GM18951 (cell line): Measurements from ENCODE around the gene MAPK1.
"Not testable (repeated sequence)": the region's sequence is repeated elsewhere in the genome, so short reads cannot be mapped to it uniquely, and the experiment has no call there.

ENCODE experiments used
- POLR2A ChIP-seq: IDR thresholded peaks from 4 replicates; pipeline ENCODE4 v1.6.1; 2011; ENCODE audit warnings: mild to moderate bottlenecking; ENCODE audit not compliant: insufficient read length, insufficient read depth; ENCODE audit errors: extremely low read depth
- in situ Hi-C: fragments of 300-500 bp; cut with MboI; formaldehyde crosslinking; loops from one replicate; pipeline ENCODE4 v1.12.0; 2022; ENCODE audit warnings: low sequenced_read_pairs, mixed read lengths, inconsistent platforms; ENCODE audit not compliant: unreplicated experiment

MAPK1 gene

DNA sequence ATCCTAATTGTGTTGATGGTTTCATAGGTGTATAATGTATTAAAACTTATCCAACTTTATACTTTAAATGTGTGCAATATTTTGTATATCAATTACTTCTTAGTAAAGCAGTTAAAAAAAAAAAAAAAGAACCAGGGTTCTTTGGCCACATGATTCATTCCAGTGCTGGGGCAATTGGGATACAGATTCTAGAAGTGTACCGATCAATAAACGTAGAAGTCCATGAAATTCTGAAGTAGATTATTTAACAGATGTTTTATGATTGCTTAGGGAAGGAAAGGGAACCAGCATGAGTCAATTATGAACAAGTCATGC lies 51.0 kb downstream of the MAPK1 start:
- in situ Hi-C loops, result no loop called here
- TF ChIP-seq POLR2A, result no peak

DNA sequence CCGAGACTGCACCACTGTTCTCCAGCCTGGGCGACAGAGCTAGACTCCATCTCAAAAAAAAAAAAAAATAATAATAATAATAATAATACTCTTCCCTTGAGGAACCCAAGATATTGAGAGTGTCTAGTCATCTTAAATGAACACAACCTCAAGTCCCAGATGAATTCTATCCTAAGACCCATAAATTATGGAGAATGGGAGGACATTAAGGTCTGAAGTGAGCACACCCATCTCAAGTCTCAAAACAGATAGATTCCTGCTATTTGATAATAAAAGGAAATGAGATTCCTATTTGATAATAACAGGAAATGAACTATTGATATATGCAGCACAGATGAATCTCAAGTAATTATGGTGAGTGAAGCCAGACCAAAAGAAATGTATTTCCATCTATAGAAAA lies 51.5 kb downstream of the MAPK1 start:
- in situ Hi-C loops, result no loop called here
- TF ChIP-seq POLR2A, result no peak

DNA sequence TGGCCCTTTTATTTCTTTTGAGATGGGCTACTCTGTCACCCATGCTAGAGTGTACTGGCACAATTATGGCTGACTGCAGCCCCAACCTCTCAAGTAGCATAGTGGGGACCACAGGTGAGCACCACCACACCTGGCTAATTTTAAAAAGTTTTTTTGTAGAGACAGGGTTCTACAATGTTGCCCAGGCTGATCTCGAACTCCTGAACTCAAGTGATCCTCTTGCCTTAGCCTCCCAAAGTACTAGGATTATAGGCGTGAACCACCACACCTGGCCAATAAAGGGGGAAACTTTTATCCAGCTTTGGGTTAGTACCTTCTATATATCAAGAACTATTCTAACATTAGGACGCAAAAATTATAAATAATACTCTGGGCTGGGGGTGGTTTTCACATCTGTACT lies 52.1 kb downstream of the MAPK1 start:
- no peak for TF ChIP-seq POLR2A
- in situ Hi-C loops, result no loop called here

DNA sequence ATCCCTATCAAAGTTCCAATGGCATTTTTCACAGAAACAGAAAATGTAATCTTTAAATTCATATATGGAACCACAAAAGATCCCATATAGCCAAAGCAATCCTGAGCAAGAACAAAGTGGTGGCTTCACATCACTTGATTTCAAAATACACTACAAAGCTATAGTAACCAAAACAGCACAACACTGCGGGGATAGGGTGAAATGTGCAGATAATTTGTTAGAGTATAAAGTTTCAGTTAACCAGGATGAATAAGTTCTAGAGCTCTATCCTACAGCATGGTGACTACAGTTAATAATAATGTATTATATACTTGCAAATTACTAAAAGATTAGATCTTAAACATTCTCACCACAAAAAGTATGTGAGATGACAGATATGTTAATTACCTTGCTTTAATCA lies 55.5 kb downstream of the MAPK1 start:
- TF ChIP-seq POLR2A, result no peak
- in situ Hi-C loops, result no loop called here

DNA sequence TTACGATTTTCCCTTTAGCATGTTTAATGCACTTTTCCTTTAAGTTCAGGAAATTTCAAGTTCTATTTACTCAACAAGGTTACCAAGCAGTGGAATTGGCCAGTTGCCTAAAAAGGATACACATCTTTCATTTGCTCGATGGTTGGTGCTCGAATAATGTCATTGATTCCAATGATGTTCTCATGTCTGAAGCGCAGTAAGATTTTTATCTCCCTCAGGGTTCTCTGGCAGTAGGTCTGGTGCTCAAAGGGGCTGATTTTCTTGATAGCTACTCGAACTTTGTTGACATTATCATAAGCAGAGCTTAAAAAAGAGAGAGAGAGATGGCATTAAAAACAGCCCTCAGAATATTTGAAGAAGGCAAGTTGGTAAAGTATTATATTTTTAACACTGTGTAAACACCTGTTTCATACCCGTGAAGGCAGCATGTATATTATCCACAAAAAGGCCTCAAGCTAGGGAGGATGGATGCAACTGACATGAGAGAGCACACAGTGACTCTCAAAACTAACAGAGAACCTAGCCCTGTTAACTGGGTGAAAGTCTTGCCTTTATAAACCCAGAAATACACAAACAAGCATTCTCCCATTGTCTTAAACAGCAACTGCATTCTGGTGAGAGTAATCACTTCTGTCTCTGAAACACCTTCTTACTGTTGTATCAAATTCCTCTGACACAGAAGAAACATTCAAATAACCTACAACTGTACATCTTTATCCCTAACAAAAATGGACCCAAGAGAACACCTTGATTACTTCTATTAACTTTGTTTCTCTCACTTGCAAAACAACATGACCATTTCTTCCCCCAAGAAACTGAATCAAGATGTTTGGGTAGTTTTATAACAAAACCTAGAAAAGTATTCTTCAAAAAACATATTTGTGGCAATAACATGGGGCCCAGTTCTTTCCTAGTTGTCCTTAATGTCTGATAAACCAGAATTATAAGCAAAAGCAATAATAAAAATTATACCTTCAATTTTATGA lies 59.6 kb downstream of the MAPK1 start:
- in situ Hi-C loops, result no loop called here
- TF ChIP-seq POLR2A, result no peak

DNA sequence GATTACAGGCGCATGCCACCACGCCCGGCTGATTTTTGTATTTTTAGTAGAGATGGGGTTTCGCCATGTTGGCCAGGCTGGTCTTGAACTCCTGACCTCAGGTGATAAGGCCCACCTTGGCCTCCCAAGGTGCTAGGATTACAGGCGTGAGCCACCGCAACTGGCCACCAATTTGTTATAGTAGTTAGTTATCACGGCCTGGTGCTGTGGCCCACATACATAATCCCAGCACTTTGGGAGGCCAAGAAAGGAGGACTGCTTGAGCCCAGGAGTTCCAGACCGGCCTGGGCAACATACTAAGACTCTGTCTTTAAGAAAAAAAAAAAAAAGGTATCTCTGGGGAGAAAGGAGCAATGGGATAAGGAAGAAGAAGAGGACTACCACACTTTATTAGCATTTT lies 62.1 kb downstream of the MAPK1 start:
- in situ Hi-C loops, result not testable (repeated sequence)

DNA sequence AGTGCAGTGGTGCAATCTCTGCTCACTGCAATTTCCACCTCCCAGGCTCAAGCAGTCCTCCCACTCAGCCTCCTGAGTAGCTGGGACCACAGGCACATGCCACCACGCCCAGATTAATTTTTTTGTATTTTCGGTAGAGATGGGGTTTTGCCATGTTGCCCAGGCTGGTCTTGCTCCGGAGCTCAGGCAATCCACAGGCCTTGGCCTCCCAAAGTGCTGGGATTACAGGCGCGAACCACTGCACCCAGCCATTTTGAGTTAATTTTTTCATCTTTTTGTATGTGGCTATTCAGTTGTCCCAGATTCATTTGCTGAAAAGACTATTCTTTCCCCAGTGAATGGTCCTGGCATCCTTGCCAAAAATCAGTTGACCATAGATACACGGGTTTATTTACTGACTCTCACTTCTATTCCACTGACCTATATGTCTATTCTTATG lies 63.6 kb downstream of the MAPK1 start:
- in situ Hi-C loops, result no loop called here
- no peak for TF ChIP-seq POLR2A

DNA sequence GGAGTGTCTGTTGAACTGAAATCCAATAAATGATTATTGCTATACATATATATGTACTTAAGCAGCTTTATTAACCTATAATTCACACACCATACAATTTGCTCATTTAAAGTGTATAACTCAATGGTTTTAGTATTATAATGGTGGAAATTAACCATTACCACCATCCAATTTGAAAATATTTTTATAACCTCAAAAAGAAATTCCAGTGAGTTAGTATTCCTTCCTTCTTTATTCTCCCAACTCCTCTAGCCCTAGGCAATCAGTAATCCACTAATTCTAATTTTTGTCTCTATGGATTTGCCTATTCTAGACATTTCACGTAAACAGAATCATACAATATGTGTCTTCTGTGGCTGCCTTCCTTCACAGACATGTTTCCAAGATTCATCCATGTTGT lies 64.8 kb downstream of the MAPK1 start:
- in situ Hi-C loops, result no loop called here
- TF ChIP-seq POLR2A, result no peak

DNA sequence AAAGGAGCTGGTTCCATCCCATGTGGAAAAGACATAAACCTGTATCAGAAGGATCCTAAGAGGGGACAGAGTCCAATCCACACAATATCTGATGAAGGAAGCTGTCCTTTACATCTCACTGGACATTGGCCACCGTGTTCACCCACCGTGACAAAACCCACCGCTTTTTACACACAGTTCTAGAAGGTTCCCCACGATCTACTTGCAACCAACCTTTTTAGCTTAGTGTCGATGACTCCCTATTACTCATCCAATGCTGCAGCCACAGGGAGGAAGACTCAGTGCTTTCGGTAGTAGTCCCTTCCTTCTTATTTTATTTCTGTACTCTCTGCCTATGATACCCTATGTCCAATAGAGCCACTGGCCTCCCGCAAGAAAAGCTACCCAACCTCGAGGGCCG lies 65.4 kb downstream of the MAPK1 start:
- no peak for TF ChIP-seq POLR2A
- in situ Hi-C loops, result no loop called here

DNA sequence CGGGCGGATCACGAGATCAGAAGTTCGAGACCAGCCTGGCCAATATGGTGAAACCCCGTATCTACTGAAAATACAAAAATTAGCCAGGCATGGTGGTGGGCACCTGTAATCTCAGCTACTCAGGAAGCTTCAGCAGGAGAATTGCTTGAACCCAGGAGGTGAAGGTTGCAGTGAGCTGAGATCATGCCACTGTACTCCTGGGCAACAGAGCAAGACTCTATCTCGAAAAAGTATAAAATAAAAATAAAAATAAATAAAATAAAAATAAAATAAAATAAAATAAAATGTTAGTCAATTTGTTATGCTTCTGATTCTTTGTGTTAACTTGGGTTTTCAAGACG lies 66.2 kb downstream of the MAPK1 start:
- in situ Hi-C loops, result not testable (repeated sequence)

DNA sequence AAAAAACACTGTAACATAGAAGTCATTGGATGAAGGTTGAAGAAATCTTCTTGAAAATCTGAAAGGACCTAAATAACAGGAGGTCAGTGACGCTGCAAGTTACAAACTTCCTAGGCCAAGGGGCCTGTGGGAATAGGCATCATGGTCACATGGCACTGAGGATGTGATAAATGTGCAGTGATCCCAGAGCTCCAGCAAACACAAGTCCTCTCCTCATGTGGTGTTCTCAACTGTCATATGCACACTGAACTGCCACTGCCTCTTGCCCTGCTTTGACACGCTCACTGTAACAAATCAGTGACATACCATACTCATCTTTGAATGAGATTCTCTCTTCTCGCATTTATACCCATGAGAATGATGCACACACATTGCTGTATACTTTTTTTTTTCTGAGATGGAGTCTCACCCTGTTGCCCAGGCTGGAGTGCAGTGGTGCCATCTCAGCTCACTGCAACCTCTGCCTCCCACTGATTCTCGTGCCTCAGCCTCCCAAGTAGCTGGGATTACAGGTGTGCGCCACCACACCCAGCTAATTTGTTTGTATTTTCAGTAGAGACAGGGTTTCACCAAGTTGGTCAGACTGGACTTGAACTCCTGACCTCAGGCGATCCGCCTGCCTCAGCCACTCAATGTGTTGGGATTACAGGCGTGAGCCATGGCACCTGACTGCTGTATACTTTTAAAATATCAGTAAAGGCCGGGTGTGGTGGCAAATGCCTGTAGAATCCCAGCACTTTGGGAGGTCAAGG lies 66.7 kb downstream of the MAPK1 start:
- no peak for TF ChIP-seq POLR2A
- in situ Hi-C loops, result no loop called here

DNA sequence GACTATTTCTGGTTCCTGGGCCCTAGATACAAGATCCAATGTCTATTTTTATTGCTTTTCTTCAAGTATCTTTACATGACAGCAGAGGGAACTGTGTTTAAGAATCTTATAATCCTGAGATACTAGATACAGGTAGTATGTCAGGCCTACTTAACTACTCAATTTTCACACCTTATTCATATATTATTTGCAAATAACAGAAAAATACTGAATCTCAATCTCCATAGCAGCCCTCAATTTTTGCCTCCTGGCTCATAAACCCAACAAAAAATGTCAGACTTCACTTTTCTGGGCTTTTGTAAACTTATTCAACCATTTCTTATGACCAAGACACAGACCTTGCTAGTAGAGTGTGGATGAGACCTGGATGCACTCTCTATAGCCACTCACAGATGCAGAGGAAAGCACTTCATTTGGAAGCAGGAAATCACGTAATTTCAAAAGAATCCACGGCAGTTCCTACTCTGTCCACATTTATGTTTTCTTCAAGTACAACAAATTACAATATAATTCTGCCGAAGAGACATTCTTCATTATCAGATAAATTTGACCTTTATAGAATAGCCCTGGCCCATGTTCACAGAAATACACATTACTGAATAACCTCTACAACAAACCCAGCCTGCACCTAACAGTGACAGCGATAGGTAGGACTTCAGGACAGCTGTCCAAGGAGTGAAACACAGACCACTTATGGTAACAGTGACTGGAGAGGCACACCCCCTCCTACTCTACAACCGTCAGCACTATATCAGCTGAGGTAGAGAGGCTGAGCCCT lies 69.8 kb downstream of the MAPK1 start:
- no peak for TF ChIP-seq POLR2A
- in situ Hi-C loops, result no loop called here

DNA sequence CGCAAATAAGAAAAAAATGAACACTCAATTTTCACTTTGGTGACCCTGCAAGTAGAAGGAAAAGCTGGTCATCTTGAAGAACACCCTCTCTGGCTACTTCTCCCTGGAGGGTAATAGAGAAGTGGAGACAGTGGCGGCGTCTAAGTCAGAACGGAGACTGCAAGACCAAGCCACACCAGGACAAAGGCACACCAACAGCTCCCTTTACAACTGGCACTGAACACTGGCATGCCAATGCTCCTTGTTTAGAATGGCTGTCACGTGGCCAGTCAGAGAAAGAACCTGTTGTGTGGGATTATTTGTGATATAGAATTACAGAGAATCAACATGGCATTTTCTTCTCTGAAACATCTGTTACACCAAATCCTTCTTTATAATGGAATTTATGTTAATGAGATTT lies 70.6 kb downstream of the MAPK1 start:
- in situ Hi-C loops, result no loop called here
- TF ChIP-seq POLR2A, result no peak
